Activated CD4-positive, CD25-positive, alpha-beta regulatory T cell treated with anti-CD3 and anti-CD28 coated beads, Interleukin-2, amount 50 U/mL, for 24 hours (primary cell): ENCODE data around the gene ADCY10.
"Not testable (repeated sequence)": the region's sequence is repeated elsewhere in the genome, so short reads cannot be mapped to it uniquely, and the experiment has no call there.

Experiments used
- ATAC-seq, 2 donors: fragments of 150-1000 bp; cut with Tn5 transposase; one replicate each; pipeline ENCODE4 v1.10.0; 2021; ENCODE audit warnings: mild to moderate bottlenecking in 1 of 2, moderate library complexity in 1 of 2

Gene ADCY10

DNA sequence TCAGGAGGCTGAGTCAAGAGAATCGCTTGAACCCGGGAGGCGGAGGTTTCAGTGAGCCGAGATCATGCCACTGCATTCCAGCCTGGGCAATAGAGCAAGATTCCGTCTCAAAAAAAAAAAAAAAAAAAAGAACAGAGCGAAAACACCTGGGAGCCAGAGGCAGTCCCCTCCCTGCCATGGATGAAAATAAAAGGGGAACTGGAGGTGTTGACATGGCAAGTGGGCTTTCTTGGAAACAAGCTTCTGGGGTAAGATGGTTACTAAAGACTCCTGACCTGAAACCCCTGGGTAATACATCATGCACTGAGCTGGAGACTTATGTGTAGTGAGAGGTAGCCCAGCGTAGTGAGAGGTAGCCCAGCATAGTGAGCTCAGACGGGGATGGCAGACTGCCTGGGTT, 31.6 kb downstream of the ADCY10 start:
- ATAC-seq, result no peak

DNA sequence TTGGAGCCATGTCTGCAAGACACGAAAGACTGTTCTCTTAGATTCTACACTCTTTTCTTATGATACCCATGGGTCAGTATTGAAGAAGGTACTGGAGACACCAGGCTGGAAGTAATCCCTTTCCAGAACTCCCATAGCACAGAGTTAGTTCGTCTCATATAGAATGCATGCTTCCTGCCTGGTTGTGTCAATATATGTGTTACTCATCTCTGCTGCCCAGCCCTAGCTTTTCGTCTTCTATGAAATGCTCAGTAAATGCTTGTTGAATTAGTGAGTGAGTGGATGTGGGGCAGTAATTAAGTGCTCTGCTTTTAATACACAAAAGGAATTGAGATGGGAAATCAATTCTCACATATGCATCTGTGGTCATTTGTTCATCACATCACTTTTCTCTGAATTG, 32.1 kb downstream of the ADCY10 start:
- no peak for ATAC-seq

DNA sequence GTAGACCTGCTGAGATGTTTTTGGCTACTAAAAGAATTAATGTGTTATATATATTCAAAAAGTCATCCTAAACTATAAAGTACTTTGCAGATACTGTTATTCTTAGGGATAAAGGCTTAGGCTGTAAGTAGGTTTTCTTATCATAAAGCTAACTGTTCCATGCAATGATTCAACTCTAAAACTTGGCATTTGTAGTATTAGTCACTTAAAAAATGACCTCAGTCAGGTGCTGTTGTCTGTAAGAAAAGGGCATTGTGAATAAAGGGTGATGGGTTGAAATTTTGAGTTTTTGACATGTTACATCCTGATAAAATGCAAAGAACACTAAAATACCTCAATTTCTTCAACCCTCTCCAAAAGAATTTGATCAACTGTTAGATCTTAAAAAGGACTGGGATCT, 32.9 kb downstream of the ADCY10 start:
- ATAC-seq, result no peak

DNA sequence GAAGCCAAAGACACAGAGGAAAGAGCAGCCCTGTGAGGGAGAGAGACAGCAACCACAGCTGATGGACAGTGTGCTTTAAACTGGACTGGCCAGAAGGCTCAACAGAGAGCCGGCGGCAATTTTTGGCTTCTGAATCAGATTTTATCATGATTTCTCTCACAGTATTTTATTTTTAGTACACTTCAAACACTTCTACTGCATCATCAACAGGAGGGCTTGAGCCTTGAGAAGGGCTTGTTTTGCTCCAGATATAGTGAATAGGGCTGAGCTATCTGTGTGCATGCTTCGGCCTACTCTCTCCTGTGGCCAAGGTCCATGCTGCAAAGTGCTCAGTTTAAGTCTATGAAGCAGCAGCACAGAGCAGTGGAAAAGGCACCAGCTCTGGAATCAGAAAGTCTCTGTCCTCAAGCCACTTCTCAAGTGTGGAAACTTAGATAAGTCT, 33.3 kb downstream of the ADCY10 start:
- no peak for ATAC-seq

DNA sequence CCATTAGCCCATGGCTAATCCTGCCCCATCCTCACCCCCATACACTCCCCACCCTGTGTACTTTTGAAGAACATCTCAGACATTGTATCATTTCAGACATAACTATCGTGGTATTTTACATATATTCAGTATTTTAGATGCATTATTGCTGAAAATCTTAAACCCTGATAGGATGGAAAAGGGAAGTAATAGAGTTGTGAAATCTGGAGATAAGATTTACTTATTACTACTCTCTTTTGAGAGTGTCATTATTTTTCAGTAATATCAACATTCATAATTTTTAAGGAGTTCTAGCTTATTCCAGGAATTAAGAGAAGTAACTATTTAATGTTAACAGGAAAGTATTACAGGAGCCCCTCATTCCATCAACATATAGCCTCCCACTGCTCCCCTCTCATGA, 34.4 kb downstream of the ADCY10 start:
- no peak for ATAC-seq

DNA sequence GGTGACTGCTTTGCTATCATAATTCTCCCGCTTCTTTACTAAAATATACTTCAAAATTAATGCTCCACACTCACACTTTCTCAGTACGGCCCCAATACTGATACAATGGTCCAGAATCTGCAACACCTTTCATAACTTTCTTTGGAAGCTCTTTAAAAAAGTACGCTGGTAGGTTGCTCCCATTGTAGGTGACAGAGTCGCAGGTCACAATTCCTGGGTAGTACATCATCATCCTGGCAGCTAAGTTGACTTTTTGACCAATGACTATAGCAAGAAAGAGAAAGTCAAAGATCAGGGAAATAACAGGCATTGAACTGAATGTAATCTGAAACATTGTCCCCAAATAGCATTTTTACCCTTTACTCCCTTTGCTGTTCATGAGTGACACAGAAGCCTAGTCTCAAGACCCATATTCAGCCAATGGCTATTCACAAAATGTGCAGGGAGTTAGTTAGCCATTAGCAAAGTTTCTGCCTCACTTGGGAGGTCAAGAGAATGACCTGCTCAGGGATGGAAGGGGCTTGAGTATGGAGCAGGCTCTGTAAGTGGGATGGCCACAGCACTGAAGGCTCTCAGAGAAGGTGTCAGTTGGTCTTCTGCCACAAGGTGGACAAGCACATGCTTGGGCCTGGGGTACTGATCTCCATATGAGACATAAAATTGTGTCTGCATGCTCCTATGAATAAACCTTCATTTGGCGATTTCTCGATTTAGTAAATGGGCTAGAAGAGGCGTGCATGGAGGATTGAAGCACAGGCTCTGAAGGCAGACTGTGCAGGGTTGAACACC, 35.4 kb downstream of the ADCY10 start:
- ATAC-seq, result no peak

DNA sequence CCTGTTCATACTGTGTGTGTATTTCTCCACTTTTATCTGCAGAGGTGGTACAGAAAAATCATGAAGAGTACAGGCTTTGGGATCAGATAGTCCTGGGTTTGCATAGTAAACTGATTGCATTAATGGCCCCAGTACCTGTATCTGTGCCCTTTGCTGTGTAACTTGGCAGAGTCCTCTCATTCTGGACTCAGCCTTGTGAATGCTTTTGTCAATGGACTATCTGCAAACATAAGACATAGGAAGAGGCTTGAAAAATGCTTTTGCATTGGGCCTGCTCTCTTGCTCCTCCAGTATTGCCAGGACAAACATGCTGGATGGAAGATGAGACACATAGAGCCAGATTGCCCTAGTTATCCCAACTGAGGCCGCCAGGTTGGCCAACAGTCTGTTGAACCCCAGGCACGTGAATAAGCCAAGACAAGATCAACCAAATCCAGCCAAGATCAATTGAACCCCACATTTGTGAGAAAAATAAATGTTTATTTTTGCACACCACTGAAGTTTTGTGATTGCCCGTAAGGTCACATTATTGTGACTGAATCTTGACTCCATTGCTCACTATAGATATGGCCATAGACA, 37.2 kb downstream of the ADCY10 start:
- no peak for ATAC-seq

DNA sequence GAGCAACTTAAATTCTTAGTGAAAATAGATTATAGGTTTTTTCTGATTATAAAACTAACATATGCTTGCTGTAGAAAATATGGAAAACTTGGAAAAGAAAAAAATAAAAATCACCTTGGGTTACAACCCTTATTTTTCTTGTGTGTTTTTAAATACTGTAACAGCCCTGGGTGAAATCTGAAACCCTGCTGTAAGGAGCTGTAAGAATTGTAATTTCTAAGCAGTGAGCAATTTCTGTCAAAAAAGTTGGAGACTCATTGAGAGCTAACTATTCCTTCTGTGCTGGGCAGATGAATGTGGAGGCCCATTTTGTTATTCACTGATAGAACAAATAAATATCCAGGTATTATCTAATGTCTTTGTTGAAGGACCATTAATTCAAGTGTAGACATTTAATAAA, 42.6 kb downstream of the ADCY10 start:
- ATAC-seq, result no peak

DNA sequence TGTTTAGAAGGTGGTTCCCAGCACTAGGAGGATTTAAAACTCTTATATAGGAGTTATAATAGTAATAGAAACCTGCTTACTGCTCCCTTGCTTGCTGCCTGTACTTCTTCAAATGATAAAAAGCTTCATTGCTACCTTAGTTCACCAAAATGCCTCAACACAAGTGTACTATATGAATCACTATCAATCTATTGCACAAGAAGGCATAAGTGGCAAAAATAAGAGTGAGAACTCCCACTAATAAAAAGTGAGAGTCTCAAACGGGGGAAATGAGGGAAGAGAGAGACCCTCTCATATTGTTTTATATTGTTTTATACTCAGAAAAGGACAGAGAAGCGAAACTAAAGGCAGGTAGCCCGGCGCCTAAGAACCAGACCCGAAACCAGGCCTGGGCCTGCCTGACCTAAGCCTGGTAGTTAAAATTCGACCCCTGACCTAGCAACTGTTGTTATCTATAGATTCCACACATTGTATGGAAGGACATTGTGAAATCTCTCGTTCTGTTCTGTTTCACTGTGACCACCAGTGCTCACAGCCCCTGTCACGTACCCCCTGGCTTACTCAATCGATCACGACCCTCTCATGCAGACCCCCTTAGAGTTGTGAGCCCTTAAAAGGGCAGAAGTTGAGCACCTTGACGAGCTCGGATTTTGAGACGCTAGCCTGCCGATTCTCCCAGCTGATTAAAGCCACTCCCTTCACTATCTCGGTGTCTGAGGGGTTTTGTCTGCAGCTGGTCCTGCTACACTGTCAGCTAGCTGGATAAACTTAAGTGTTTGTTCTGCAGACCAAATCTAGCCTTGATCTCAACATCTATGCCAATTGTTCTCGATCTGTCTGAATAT, 44.6 kb downstream of the ADCY10 start:
- not testable (repeated sequence) for ATAC-seq

DNA sequence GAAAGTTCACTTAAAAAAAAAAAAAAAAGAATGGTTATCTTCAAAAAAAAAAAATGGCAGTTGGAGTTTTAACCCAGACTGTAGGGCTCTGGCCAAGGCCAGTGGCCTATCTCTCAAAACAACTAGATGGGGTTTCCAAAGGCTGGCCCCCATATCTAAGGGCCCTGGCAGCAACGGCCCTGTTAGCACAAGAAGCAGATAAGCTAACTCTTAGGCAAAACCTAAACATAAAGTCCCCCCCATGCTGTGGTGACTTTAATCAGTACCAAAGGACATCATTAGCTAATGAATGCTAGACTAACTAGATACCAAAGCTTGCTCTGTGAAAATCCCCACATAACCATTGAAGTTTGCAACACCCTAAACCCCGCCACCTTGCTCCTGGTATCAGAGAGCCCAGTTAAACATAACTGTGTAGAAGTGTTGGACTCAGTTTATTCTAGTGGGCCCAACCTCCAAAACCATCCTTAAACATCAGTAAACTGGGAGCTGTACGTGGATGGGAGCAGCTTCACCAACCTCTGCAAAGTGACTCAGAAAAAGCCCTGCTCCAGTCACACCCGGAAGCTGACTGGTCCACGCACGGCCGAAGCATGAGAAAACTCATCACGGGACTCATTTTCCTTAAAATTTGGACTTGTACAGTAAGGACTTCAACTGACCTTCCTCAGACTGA, 47.1 kb downstream of the ADCY10 start:
- ATAC-seq, result not testable (repeated sequence)

DNA sequence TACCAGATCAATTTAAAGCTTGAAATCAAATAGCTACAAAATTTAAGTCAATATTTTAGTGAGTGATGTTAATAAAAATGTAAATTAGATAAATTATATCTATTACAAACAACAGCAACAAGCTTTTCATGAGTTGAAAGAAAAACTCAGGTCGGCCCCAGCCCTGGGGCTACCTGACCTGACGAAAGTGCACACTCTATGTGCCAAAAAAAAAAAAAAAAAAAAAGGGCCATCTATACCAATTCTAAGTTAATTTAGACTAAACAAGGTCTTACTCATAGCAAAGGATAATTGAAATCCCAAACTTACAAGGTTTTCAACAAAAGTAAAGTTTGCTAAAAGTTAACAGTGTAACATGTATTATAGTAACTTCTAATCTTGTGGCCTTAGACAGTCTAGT, 47.6 kb downstream of the ADCY10 start:
- not testable (repeated sequence) for ATAC-seq

DNA sequence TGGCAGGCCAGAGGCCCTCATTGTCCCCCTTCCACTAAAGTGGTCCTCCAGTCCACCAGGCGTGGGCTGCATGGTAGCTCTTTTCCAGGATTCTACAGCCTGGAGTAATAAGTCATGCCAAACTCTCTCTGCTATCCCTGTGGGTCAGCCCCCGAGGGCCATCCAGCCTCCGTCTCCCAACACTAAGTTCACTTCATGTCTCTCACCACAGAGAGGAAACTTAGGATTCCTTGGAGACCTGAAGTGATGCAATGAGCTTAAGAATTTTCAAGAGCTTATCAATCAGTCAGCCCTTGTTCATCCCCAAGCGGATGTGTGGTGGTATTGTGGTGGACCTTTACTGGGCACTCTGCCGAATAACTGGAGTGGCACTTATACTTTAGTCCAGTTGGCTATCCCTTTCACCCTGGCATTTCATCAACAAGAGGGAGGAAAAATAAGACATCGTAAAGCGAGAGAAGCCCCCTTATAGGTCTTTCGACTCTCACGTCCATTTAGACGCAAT, 48.1 kb downstream of the ADCY10 start:
- not testable (repeated sequence) for ATAC-seq

DNA sequence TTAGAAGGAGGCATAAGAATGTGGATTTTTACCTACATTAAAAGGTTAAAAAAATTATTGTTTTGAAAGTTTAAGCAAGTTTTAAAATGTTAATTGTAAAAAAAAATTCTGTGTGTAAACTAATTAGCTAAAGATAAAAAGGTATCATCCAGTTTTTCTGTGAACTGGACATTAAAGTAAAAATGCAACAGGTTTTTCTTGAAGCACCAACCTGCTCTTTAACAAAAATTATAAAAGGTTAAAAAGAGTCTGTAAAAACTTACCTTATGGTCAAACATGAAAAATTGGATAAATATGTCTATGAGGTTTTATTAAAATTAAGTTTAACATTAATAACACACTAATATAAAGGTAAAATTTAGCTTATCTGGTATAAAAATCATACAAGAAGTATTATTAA, 48.7 kb downstream of the ADCY10 start:
- ATAC-seq, result not testable (repeated sequence)

DNA sequence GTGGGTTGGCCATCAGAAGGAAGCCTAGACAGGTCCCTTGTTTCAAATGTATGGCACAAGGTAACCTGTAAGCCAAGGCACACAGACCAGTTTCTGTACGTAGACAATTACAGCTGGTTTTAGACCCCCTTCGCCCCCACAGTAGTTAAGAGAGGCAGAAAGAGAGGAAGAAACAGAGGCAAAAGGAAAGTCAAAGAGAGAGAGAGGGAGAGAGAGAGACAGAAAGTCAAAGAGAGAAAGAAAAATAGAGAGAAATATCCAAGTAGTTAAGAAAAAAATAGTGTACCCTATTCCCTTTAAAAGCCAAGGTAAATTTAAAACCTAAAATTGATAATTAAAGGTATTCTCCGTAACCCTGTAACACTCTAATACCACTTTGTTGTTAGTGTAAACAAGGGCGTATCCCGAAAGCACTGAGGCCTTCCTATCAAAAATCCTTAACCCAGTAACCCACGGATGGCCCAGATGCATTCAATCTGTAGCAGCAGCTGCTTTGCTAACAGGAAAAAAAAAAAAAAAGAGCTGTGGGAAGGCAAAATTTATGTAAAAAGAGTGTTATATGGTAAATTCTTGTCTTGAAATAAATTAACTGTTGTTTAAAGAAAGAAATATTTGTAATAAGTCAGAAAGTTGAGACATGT, 49.4 kb downstream of the ADCY10 start:
- ATAC-seq, result no peak

DNA sequence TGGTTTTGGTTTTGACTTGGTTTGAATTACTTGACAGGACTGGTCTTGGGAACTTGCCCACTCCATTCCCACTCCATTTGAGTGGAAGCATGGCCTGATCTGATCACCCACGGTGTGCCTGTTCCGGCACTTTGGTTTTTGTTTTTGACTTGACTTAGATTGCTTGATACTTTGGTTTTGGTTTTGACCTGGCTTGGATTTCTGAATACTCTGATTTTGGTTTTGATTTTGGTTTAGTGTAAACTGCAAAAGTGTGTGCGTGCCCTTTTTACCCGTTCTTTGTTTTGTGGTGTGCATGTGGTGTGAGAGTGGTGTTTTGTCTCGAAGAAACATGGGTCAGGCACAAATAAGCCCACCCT, 50.0 kb downstream of the ADCY10 start:
- ATAC-seq, result no peak

DNA sequence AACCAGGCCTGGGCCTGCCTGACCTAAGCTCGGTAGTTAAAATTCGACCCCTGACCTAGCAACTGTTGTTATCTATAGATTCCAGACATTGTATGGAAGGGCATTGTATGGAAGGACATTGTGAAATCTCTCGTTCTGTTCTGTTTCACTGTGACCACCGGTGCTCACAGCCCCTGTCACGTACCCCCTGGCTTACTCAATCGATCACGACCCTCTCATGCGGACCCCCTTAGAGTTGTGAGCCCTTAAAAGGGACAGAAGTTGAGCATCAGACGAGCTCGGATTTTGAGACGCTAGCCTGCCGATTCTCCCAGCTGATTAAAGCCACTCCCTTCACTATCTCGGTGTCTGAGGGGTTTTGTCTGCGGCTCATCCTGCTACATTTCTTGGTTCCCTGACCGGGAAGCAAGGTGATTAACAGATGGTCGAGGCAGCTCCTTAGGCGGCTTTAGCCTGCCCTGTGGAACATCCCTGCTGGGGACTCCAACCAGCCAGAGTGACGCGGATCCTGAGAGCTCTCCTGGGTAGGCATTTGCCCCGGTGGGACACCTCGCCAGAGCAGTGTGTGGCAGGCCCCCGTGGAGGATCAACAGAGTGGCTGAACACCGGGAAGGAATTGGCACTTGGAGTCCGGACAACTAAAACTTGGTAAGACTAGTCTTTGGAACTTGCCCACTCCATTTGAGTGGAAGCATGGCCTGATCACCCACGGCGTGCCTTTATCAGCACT, 50.6 kb downstream of the ADCY10 start:
- ATAC-seq, result not testable (repeated sequence)

DNA sequence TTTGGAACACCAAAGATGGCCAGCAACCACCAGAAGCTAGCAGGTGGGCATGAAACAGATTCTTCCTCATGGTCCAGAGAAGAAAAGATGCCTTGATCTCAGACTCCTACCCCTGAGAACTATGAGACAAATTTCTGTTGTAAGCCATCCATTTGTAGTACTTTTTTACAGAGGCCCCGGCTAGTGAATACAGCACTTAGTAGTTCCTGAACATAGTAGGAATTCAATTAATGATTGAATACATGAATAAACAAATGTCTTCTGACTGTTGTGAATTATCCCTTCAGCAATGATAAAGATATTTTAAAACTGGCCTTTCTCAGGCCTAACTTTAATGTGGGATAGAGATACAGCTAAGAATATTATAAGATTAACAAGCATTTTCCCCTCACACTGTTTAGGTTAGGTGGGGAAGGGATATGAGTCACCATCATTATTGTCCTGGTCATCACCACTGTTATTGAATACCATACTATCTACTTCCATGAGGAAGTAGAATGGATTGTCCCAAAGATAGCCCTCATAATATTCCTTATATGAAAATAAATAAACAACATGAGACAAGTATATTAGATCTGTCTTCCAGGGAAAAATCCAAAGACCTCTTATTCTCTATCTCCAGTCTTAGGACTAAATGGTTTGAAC, 51.4 kb downstream of the ADCY10 start:
- ATAC-seq, result no peak

DNA sequence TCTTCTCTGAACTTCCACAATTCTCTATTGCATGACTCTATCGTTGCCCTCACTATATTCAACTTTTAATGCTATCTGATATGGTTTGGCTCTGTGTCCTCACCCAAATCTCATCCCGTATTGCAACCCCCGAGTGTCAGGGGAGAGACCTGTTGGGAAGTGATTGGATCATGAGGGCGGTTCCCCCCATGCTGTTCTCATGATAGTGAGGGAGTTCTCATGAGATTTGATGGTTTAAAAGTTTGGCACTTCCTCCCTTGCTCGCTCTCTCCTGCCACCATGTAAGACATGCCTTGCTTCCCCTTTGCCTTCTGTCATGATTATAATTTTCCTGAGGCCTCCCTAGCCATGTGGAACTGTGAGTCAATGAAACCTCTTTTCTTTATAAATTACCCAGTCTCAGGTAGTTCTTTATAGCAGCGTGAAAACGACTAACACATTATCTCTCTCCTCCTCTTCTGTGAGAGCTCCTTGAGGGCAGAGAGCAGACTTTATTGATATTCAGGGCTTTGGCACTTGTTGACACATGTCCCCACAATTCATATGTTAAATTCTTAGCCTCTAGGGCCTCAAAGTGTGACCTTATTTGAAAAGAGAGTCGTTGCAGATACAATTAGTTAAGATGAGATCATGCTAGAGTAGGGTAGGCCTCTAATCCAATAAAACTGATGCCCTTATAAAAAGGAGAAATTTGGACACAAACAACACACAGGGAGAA, 52.1 kb downstream of the ADCY10 start:
- ATAC-seq, result no peak

DNA sequence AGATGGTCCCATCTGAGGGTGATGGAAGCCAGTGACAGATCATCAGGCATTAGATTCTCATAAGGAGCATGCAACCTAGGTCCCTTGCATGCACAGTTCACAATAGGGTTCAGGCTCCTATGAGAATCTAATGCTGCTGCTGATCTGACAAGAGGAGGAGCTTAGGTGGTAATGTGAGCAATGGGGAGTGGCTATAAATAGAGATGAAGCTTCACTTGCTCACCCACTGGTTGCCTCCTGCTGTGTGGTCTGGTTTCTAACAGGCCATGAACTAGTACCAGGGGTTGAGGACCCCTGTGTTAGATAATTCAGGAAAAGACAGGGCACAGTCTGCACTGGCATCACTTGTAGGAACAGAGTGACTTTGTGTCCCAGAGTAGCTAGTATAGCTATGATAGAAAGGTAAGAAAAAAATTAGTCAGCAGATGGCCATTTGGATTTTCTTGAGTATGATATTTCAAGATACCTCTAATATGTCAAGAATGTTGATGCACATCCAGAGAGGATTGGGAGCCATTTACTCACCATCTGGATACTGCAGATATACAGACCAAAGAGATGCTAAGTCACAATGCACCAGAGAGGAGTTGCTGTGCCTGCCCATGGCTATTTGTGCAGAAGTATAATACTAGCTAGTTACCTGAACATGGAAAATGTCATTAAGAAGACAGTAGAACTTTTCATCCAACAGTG, 53.6 kb downstream of the ADCY10 start:
- no peak for ATAC-seq
